GM04504 (cell line): ENCODE results near the gene GNB1L.
A peak's percentile ranks its signal among the peaks of the same experiment; 100 is the strongest.

Experiments
- DNase-seq: peaks from one replicate; pipeline ENCODE4 v3.0.0-alpha.2; 2012; ENCODE audit warnings: low read depth

GNB1L gene

DNA sequence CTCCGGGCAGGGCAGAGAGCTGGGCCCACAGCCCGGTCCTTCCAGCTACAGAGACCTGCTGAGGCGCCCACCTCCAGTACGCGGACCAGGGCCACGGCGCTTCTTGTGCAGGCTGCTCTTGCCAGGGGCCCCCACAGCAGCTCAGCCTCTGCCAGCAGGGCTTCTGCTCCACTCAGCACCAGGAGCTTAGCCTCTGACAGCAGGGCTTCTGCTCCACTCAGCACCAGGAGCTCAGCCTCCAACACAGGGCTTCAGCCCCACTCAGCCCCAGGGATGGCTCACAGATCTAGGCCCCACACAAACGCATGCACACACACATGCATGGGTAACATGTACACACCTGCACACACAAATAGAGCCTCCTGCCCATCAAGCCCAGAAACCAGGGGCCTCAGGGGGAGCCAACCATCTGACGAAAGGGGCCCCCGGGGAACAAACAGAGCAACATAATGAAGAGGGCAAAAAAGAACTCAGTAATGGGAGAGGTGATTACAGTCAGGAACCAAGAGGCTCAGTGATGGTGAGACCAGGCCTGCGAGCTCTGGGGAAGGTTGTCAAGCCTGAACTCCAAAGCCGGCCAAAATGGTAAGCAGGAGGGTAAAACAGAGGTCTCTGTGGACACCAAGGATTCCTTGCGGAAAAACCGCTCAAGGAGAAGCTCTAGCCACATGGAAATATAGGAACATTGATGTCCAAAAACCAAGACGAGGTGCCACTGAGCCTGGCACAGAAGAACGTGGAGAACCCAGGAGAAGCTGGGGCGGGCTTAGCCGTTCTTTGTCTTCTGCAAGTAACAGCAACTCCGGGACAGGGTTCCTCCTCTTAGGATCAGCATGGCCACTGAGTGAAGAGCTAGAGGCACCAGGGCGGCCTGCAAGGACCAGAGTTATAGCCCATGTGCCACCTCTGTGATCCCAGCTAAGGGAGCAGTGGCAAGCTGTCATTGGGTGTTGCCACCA is 46.5 kb downstream of the GNB1L start:
- DNase-seq: no peak

DNA sequence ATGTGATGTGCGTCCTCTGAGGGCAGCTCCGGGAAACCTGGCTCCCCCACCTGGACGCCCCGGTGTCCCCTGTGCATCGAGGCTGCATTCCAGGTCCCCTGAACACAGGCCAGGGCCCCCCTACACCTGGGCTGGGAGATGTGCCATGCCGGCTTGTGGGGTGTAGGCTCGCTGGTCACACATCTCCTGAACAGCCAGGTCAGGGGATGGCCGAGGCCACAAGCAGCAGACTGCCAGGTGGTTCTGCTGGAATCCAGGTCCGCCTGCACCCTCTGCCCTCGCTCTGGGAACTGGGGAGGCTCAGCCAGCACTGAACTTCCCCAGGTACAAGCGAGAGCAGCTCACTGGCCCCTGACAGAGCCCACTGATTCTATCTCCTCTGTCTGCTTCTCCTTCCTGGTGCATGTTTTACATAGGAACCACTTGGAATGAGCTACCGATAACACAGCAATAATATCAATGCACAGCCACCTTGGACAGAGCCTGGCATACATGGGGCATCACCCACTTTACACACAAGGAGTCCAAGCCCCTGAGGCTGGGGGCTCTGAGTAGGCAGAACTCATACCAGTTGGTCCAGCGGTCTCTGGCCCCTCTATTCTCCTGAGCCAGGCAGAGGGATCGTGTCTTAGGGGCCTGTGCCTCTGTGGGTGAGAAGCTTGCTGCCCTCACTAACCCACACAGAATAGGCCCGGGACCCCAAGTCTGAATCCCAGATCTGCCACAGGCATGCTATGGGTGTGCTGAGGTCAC is 47.3 kb downstream of the GNB1L start:
- DNase-seq: no peak

DNA sequence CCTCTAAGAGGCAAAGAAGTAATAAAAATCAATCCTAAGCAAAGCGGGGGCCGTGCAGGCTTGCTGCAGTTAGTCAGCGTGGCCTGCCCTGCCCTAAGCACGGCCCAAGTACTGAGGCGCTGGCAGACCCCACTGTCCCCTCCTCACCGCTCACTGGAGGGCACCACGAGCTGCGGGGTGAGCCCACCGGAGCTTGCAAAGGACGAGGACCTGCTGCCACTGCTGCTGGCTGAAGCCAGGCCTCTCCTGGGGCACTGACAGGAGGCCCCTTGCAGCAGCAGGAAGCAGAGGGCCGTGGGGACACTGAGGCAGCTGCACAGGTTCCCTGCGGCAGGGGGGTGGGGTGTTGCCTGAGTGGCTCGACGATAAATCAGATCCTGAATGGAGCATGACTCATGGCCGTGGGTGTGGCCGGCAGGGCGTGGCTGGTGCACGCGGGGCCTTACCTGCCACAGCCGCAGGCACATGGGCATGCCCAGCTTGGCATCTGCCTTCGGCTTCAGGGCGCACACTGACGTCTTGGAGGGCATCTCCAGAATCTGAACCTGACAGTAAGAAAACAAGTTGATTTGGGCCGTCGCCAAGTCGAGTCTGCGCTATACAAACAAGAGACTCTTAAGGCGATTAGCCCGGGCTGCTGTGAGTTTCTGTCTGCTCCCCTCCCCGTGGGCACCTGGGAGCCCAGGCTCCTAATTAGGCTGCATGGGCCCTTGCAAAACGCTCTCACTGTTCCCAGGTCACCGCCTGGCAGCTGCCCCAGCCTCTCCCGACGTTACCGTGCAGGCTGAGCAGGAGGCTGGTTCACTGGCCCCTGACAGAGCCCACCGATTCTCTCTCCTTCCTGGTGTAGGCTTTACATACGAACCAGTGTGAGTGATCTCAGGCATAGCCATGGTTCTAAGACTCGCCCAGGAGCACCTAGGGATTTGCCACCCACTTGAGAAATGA is 48.2 kb downstream of the GNB1L start:
- DNase-seq: no peak

DNA sequence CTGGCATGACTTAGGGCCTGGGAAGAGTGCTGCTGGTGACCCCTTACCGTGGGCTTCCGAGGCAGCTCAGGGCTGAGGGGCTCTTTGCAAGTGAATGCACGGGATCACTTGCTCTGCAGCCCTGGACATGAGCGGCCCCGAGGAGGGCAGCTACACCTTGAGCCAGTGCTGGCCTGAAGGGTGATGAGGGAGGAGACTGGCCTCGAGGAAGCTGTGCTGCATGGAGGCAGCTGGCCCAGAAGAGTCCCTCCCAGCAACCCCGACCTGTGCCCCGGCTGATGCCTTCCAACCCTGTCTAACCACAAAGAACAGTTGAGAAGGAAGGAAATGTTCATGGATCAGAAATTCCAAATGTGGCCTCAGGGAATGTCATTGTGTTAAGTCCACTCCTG is 48.9 kb downstream of the GNB1L start:
- no peak for DNase-seq

- no peak for DNase-seq
These were observed 50.9 kb downstream of the GNB1L start for GRCh38 chr22:19803736-19804267.

DNA sequence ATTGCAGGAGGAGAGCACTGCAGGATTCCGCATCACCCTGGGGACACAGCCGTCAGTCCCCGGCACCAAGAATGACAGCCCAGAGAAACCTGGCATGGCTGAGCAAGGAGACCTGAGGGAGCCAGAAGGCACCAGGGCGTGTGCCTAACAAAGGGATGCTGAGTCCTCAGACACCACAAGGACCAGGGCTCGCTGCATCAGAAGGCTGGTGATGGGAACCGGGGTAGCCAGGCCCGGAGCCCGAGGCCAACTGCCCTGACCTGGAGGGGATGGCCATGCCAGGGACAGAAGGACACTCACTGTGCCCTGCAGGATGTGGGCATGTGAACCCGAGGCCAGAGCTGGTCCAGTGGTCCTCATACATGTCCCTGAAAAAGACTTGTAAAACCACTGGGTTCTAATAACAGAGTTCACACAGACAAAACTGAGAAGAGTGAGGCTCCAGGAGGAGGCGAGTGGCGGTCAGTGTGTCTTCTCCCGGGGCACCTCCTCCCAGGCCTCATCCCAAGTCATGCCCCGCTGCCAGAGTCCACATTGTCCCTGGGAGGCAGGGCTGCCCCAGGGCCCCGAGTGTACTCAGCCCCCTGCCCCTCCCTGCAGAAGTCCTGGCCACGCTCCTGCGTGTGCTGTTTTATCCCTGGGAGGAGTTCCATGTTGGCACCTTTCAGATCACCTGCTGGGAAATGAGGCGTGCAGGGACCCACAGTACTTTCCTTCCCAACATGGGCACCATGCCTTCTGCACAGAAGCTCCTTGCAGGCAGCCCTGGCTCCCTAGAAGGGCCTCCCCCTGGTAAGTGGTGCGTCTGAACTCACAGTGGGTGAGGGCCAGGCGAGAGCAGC is 51.6 kb downstream of the GNB1L start:
- no peak for DNase-seq

GRCh38 chr22:19802001-19802893 is 52.4 kb downstream of the GNB1L start:
- no peak for DNase-seq

GRCh38 chr22:19801340-19802000 is 53.2 kb downstream of the GNB1L start:
- no peak for DNase-seq

- no peak for DNase-seq
These were observed 53.9 kb downstream of the GNB1L start for GRCh38 chr22:19800761-19801244.

DNA sequence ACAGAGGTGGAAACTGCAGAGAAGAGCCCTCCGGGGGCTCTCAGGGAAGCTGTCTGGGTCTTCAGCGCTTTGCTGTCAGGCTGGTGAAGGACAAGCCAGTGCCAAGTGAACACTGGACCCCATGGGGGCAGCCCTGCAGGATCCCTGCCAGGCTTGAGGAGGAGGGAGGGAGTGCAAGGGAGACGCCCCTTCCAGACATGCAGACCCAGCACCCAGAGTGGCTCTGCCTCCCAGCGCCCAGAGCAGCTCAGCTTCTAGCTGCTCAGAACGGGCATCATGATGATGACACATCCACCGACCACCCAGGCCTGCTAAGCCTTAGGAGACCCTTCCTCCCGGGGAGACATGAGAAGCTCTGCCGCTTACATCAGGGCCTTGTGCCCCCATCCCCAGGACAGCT is 54.4 kb downstream of the GNB1L start:
- no peak for DNase-seq

DNA sequence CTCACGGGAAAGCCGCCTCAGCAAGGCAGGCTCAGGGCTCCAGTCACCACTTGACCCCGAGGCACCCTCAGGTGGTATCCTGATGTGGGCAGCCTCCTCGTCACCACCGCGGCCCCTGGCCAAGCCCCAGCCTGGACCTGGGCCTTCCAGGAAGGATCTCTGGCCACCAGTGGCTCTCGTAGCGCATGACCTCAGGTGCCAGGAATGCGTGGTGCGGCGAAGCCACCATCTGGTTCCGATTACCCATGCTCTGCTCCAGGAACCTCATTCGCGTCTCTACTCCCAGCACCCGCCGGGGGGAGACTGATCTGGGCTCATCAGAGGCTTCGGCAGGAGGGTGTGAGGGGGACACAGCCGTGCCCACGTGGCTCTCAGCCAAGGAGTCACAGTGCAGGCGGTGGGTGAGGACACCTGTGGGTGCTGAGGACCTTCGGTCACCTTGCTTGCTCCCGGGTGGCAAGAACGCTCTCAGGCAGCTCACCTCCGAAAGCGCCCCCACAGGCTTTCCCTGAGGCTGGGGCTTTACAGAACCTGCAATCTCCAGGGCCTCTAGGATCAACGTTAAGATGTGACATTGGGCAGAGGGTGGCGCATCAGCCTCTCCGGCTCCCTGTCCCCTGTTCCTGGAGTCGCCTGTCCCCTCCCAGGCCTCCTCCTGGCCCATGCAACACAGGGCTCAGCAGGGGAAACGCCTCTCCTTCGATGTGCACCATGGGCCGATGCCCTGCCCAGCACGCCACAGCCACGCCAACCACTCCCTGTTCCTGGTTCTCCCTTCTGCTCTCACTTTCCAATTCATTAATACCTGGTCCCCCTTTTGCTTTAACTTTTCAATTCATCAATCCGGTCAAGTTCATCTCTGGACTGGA is 55.1 kb downstream of the GNB1L start:
- peak; percentile 95 for DNase-seq

DNA sequence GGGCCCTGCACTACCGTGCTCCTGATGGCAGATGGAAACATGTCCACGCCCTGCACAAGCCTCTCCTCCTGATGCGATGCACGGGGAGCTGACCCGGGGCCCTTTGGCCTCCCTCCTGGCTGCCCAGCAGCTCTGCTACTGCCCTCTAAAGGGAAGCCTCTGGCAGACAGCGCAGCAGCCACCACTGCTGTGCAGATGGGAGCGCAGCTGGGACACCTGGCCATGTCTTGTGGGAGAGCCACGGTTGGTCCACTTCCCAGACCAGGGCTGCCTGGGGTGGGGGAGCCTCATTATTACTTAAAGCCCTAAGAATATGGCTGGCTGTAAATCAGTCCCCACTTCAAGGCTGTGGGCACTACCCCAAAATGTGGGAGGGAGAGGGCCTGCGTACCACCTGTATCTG is 55.8 kb downstream of the GNB1L start:
- DNase-seq: no peak

DNA sequence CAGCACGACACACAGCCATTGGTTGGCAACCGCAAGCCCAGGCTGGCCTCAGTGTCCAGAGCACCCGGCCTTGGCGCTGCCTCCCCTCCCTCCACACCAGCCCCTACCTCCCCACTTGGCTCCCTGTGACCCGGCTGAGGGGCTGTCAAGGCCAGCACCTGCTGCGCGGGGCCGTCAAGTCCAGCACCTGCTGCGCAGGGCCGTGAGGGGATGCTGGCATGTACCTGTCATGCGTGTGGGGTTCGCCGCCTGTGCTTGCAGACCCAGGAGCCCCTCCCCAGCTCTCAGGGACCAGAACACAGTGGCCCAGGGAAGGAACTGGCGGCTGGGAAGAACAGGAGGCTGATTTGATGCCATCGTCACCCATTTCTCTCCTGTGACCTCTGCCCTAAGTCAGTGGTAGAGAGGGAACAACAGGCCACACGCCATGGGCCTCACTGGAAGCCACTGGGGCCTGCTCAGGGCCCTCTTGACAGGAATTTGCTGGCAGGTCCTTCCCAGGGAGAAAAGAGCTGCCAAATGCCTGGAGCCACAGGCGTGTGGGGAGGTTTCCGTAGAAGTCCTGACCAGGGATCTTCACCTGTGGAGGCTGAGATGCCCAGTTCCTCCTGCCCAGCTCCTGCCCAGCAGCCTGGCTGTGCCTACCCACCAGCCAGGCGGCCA is 56.5 kb downstream of the GNB1L start:
- no peak for DNase-seq

GRCh38 chr22:19797086-19798002 is 57.3 kb downstream of the GNB1L start:
- DNase-seq: no peak

- no peak for DNase-seq
These were observed 58.5 kb downstream of the GNB1L start for GRCh38 chr22:19796160-19796559.

DNA sequence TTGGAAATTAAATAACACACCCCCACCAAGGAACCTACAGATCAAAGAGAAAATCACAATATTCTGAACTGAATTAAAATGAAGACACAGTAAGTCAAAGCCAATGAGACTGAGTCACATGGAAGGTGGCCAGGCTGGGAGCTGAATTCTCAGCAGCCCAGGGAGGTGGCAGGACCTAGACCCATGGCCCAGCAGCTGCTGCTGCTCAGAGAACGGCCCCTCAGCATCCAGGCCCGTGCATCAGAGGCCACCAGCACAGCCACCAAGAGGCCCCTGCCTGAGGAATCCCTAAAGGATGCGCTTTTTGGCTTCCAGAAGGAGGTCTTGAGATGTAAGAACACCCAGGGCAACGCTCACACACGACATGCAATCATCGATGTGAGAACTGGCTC is 59.1 kb downstream of the GNB1L start:
- DNase-seq: peak; percentile 28
